GM12878 (cell line): Measurements from ENCODE around the gene UQCR10. TPM values are rescaled to one million over a fixed set of nuclear protein-coding genes. Genes with fewer than 3 reads are reported as not detected.

Experiments used
- ATAC-seq: fragments of 200-7000 bp; cut with Tn5 transposase; 3 replicates; pipeline ENCODE4 v1.9.1; 2020; ENCODE audit warnings: mild to moderate bottlenecking, moderate library complexity
- BruUV-seq: library from RNA; stranded (reverse); fragments of 400-500 nt; replicated peaks from 2 replicates; lab custom pipeline; 2021; lab: Mats Ljungman, UMichigan
- CTCF ChIA-PET: fragments of 300-600 bp; sonication (Branson Sonifier 250); formaldehyde crosslinking; extraction: SDS; loops from one replicate; lab custom pipeline; 2021; ENCODE audit warnings: inconsistent platforms; lab: Yijun Ruan, JAX
- POLR2A ChIA-PET: fragments of 350-600 bp; formaldehyde crosslinking; extraction: SDS; loops from one replicate; lab custom pipeline; 2021; ENCODE audit warnings: inconsistent platforms; lab: Charles Lee
- RAD21 ChIA-PET: fragments of 300-600 bp; sonication (Branson Sonifier 250); formaldehyde crosslinking; loops from one replicate; lab custom pipeline; 2023; ENCODE audit warnings: antibody characterized with exemption; ENCODE audit not compliant: unreplicated experiment; lab: Charles Lee
- SMC1A ChIA-PET: fragments of 300-600 bp; sonication (Branson Sonifier 250); formaldehyde crosslinking; loops from one replicate; lab custom pipeline; 2023; ENCODE audit not compliant: unreplicated experiment, uncharacterized antibody; lab: Charles Lee
- DNase-seq: peaks from one replicate; pipeline ENCODE4 v3.0.0-alpha.2; 2011; ENCODE audit warnings: low read depth, low spot score
- FAIRE-seq: peaks from 3 replicates; lab custom pipeline; 2011; peaks lifted over from hg19 to GRCh38; lab: Jason Lieb, UNC
- H2AFZ ChIP-seq: 2 replicates; pipeline ENCODE4 v1.6.0; 2011; ENCODE audit warnings: low read depth, low read length, control low read depth; ENCODE audit not compliant: control insufficient read depth
- H3K27ac ChIP-seq: 2 replicates; pipeline ENCODE4 v1.5.1; 2011; ENCODE audit warnings: control low read depth; ENCODE audit not compliant: control insufficient read depth, insufficient read depth
- H3K27me3 ChIP-seq, 2 experiments: replicated peaks in 1 of 2; 2 replicates each; pipeline versions ENCODE4 v1.6.0 to v1.6.1; 2011; ENCODE audit warnings: low read length in 1 of 2; ENCODE audit not compliant: control insufficient read depth in 2 of 2, insufficient read depth in 2 of 2
- H3K36me3 ChIP-seq, 2 experiments: 2 replicates each; pipeline ENCODE4 v1.5.1; 2011; ENCODE audit warnings: low read length in 1 of 2; ENCODE audit not compliant: control insufficient read depth in 2 of 2, insufficient read depth in 2 of 2
- H3K4me1 ChIP-seq: 2 replicates; pipeline ENCODE4 v1.6.1; 2011; ENCODE audit warnings: mild to moderate bottlenecking, low read length, moderate library complexity, mixed read lengths; ENCODE audit not compliant: control insufficient read depth, insufficient read depth
- H3K4me2 ChIP-seq: 2 replicates; pipeline ENCODE4 v1.6.0; 2011; ENCODE audit warnings: control low read depth; ENCODE audit not compliant: control insufficient read depth, insufficient read depth
- H3K4me3 ChIP-seq: fragments of 200-600 bp; sonication (generic); 2 replicates; pipeline ENCODE4 v1.5.1; 2016
- H3K79me2 ChIP-seq: 2 replicates; pipeline ENCODE4 v1.6.0; 2011; ENCODE audit warnings: low read length; ENCODE audit not compliant: control insufficient read depth, insufficient read depth
- H3K9ac ChIP-seq: 2 replicates; pipeline ENCODE4 v1.8.0; 2011; ENCODE audit warnings: low read length, control low read depth, mixed read lengths; ENCODE audit not compliant: control insufficient read depth, insufficient read depth
- H3K9me3 ChIP-seq: replicated peaks from 3 replicates; pipeline ENCODE4 v1.5.1; 2011; ENCODE audit warnings: mild to moderate bottlenecking, low read length; ENCODE audit not compliant: control insufficient read depth, insufficient read depth
- H4K20me1 ChIP-seq: 2 replicates; pipeline ENCODE4 v1.6.0; 2011; ENCODE audit not compliant: control insufficient read depth, insufficient read depth
- CEBPB ChIP-seq, 2 experiments: fragments of 150-350 bp in 1 of 2; IDR thresholded peaks; 2 replicates each; pipeline ENCODE4 v1.6.1; 2012 to 2014; ENCODE audit warnings: low read depth in 2 of 2, low read length in 2 of 2, borderline replicate concordance in 1 of 2, inconsistent platforms in 1 of 2
- CREB1 ChIP-seq: IDR thresholded peaks from 2 replicates; pipeline ENCODE4 v1.6.1; 2012; ENCODE audit warnings: low read depth, mild to moderate bottlenecking, inconsistent platforms
- CREM ChIP-seq: IDR thresholded peaks from 2 replicates; pipeline ENCODE4 v1.6.1; 2014; ENCODE audit warnings: antibody characterized with exemption, low read depth
- KDM1A ChIP-seq: fragments of 200-600 bp; sonication (generic); IDR thresholded peaks from 2 replicates; pipeline ENCODE4 v1.6.1; 2016; ENCODE audit warnings: borderline replicate concordance
- MXI1 ChIP-seq: fragments of 150-350 bp; IDR thresholded peaks from 2 replicates; pipeline ENCODE4 v1.6.1; 2011; ENCODE audit warnings: low read depth, mild to moderate bottlenecking, inconsistent platforms, low read length, improper control_type of control experiment
- NKRF ChIP-seq: fragments of 450-650 bp; conservative IDR thresholded peaks from 2 replicates; pipeline ENCODE4 v1.6.1; 2017; ENCODE audit warnings: mild to moderate bottlenecking, moderate library complexity
- NR2F1 ChIP-seq: fragments of 450-650 bp; conservative IDR thresholded peaks from 2 replicates; pipeline ENCODE4 v1.6.1; 2017; ENCODE audit warnings: mild to moderate bottlenecking
- PKNOX1 ChIP-seq: fragments of 450-650 bp; IDR thresholded peaks from 2 replicates; pipeline ENCODE4 v1.6.1; 2016; ENCODE audit warnings: mild to moderate bottlenecking
- STAT3 ChIP-seq: IDR thresholded peaks from 2 replicates; pipeline ENCODE4 v1.6.1; 2011; ENCODE audit warnings: low read depth, low read length, improper control_type of control experiment
- YY1 ChIP-seq: IDR thresholded peaks from 2 replicates; pipeline ENCODE4 v1.6.1; 2011; ENCODE audit warnings: low read depth, mild to moderate bottlenecking, low read length
- WGBS: methylation state at CpG from one replicate; pipeline ENCODE4 v1.1.6; 2016; ENCODE audit warnings: low lambda C conversion rate; ENCODE audit not compliant: insufficient replicate concordance, insufficient coverage; ENCODE audit errors: missing lambda C conversion rate; 5-methylcytosine and 5-hydroxymethylcytosine counted together
- in situ Hi-C: fragments of 300-500 bp; cut with MboI; formaldehyde crosslinking; loops from 9 replicates; pipeline ENCODE4 v1.14.3; 2018; ENCODE audit warnings: mixed read lengths
- intact Hi-C: fragments of 100-400 bp; cut with micrococcal nuclease; formaldehyde crosslinking; loops from one replicate; pipeline ENCODE4 v1.14.2; 2022; ENCODE audit not compliant: unreplicated experiment
- polyA plus RNA-seq, 11 experiments: library from polyadenylated mRNA; depleted of rRNA in 4 of 11; unstranded in 6 of 11; stranded (reverse) in 5 of 11; fragments of >200 nt; fragmentation: Nextera tagmentation in 4 of 11; fragmentation: Illumina TruSeq in 1 of 11; extraction: Ambion mirVana in 4 of 11; extraction: Trizol in 1 of 11; gene quantifications; 1 replicate in 1 of 11; 2 replicates in 10 of 11; pipeline versions ENCODE4 v1.2.1 to v1.2.3, GENCODE V29; 2011 to 2016; ENCODE audit warnings: inconsistent platforms in 2 of 11, missing spikeins in 2 of 11, low read depth in 1 of 11
- total RNA-seq, 4 experiments: library from RNA; depleted of rRNA in 3 of 4; stranded (reverse); fragments of >200 nt in 3 of 4; fragmentation: Illumina TruSeq in 1 of 4; extraction: Trizol in 1 of 4; gene quantifications; 2 replicates each; pipeline versions ENCODE4 v1.2.1 to v1.2.3, GENCODE V29; 2013 to 2021

UQCR10 gene
- total and polyA plus RNA-seq, 10 of the 15 experiments (the other 5 are each of a cell fraction or from before 2014, with no cell fraction given), result 144 to 1,021 (median 214) TPM

DNA sequence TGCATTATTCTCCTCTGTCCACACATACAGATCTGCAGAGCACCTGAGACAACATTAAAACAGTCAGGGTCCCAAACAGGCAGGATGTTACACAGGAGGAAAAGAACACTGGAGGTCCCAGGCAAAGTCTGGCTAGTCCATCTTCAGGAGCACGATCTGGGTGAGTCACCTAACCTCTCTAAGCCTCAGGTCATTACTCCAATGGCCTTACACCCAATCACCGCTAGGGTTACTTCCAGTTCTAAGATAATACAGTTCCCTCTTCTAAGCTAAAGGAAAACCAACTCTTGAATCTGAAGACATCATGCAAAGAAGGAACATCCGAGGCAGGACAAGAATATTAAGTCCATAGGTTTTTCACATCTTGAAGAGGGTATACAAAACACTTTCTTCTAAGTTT lies 46.4 kb downstream of the UQCR10 start:
- BruUV-seq, result no TSS peak
- no peaks in the 10 kb centered on the region for H3K79me2 ChIP-seq
- RAD21 ChIA-PET, result no interaction called here
- no peak overlapping the region for H3K4me2 ChIP-seq
- H3K36me3 ChIP-seq, result peaks cover 11 to 55% of the 10 kb centered on the region in 2 experiments
- no peaks in the 10 kb centered on the region for H4K20me1 ChIP-seq
- H3K4me1 ChIP-seq, result no peaks in the 10 kb centered on the region
- FAIRE-seq (no peak), ATAC-seq (no peak), DNase-seq (no peak)
- in situ Hi-C loops, result no loop called here
- CTCF ChIA-PET, result no interaction called here
- H3K9me3 ChIP-seq, result no peaks in the 10 kb centered on the region
- TF ChIP-seq MXI1 (no peak), CREM (no peak), PKNOX1 (no peak), KDM1A (no peak), CREB1 (no peak), YY1 (no peak), NR2F1 (no peak), STAT3 (no peak), NKRF (no peak), CEBPB (IDR thresholded peaks at IDR 0.05; ENCODE audit: borderline replicate concordance in 1 of 2, low read depth in 2 of 2, low read length in 2 of 2) (no peak)
- no peak overlapping the region for H3K4me3 ChIP-seq
- intact Hi-C loops, result no loop called here
- H3K9ac ChIP-seq, result no peak overlapping the region
- 96% methylated on average over 3 of the region's 3 CpGs for WGBS
- no peak overlapping the region for H2AFZ ChIP-seq
- H3K27me3 ChIP-seq, result no peaks in the 10 kb centered on the region
- H3K27ac ChIP-seq, result no peak overlapping the region
- SMC1A ChIA-PET, result no interaction called here
- POLR2A ChIA-PET, result interaction anchor here (0.6 kb wide), 1 partner anchor 10 kb away, joined by 4 read pairs; no protein-coding TSS in a partner anchor
